Tibial nerve (tissue), 4 donors: ENCODE data around the gene CARMIL1. TPM values are rescaled to one million over a fixed set of nuclear protein-coding genes. Genes with fewer than 3 reads are reported as not detected.

Source experiments
- DNase-seq, 2 donors: peaks; one replicate each; pipeline ENCODE4 v3.0.0-alpha.2; 2019; ENCODE audit warnings: low spot score in 2 of 2
- H3K27ac ChIP-seq, 4 donors: fragments of 200-600 bp; sonication (generic) in 3 of 4; one replicate each; pipeline ENCODE4 v1.5.1; 2017 to 2019; ENCODE audit warnings: mild to moderate bottlenecking in 1 of 4
- H3K27me3 ChIP-seq, 2 donors: fragments of 200-600 bp; sonication (generic) in 1 of 2; one replicate each; pipeline versions ENCODE4 v1.5.1 to v1.6.0; 2017 to 2019
- H3K36me3 ChIP-seq, 3 donors: fragments of 200-600 bp; sonication (generic); one replicate each; pipeline ENCODE4 v1.5.1; 2018 to 2019
- H3K4me1 ChIP-seq, 4 donors: fragments of 200-600 bp; sonication (generic) in 3 of 4; one replicate each; pipeline ENCODE4 v1.5.1; 2017 to 2019
- H3K4me3 ChIP-seq, 4 donors: fragments of 200-600 bp; sonication (generic) in 3 of 4; one replicate each; pipeline ENCODE4 v1.5.1; 2017 to 2019; ENCODE audit warnings: mild to moderate bottlenecking in 1 of 4, moderate library complexity in 1 of 4
- H3K9me3 ChIP-seq, 4 donors: fragments of 200-600 bp; sonication (generic) in 3 of 4; one replicate each; pipeline ENCODE4 v1.5.1; 2017 to 2019
- EP300 ChIP-seq, 2 donors: sonication (generic); formaldehyde crosslinking; IDR thresholded peaks; one replicate each; pipeline ENCODE4 v1.6.1; 2017; ENCODE audit warnings: antibody characterized with exemption in 2 of 2, mild to moderate bottlenecking in 1 of 2
- POLR2A ChIP-seq, 2 donors: fragments of 450-650 bp; IDR thresholded peaks; one replicate each; pipeline ENCODE4 v1.6.1; 2017; ENCODE audit warnings: antibody characterized with exemption in 2 of 2, mild to moderate bottlenecking in 2 of 2, moderate library complexity in 2 of 2
- WGBS, 2 donors: methylation state at CpG; one replicate each; pipeline ENCODE4 v1.1.5; 2018; 5-methylcytosine and 5-hydroxymethylcytosine counted together
- total RNA-seq, 4 donors: library from RNA; depleted of rRNA; stranded (reverse); fragments of >200 nt; gene quantifications; one replicate each; pipeline ENCODE4 v1.1.0, GENCODE V29; 2016
- TF ChIP-seq, protein P1 (sequence below), 5 experiments: fragments of 200-600 bp in 3 of 5; fragments of 450-650 bp in 2 of 5; sonication (generic) in 3 of 5; IDR thresholded peaks; one replicate each; pipeline ENCODE4 v1.5.1; 2016 to 2019; ENCODE audit warnings: antibody characterized with exemption in 5 of 5, mild to moderate bottlenecking in 3 of 5, moderate library complexity in 2 of 5

Gene CARMIL1
- total RNA-seq, 4 donors from 2014 or later = 29.1 to 43.5 (median 34.1) TPM

DNA sequence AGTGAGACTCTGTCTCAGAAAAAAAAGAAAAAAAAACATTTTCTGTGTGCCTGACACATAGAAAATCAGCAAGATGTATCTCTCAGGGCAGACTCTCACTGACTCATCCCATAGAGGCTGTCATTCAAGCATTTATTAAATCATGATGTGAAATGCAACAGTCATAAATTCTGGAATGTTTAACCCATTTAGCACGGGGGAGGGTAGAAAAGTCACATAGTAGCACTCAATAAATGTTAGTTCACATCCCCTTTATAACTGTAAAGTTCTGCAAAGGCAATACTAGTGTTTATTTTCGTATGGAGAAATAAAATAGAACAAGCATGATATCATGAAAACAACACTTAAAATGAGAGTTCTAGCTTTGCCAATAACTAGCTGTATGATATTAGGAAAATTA, 15.5 kb upstream of the CARMIL1 start:
- Histone ChIP-seq H3K27ac (no peak overlapping the region), H3K9me3 (no peaks in the 10 kb centered on the region), H3K4me1 (peaks cover 0 to 9% (median 0%) of the 10 kb centered on the region in 4 donors), H3K4me3 (no peak overlapping the region), H3K36me3 (no peaks in the 10 kb centered on the region), H3K27me3 (no peaks in the 10 kb centered on the region)
- TF ChIP-seq EP300 (IDR thresholded peaks at IDR 0.05) (no peak), POLR2A (IDR thresholded peaks at IDR 0.05) (no peak)
- TF ChIP-seq, protein P1, sequence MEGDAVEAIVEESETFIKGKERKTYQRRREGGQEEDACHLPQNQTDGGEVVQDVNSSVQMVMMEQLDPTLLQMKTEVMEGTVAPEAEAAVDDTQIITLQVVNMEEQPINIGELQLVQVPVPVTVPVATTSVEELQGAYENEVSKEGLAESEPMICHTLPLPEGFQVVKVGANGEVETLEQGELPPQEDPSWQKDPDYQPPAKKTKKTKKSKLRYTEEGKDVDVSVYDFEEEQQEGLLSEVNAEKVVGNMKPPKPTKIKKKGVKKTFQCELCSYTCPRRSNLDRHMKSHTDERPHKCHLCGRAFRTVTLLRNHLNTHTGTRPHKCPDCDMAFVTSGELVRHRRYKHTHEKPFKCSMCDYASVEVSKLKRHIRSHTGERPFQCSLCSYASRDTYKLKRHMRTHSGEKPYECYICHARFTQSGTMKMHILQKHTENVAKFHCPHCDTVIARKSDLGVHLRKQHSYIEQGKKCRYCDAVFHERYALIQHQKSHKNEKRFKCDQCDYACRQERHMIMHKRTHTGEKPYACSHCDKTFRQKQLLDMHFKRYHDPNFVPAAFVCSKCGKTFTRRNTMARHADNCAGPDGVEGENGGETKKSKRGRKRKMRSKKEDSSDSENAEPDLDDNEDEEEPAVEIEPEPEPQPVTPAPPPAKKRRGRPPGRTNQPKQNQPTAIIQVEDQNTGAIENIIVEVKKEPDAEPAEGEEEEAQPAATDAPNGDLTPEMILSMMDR (IDR thresholded peaks at IDR 0.05) = no peak
- DNase-seq = no peak
- 28 to 32% methylated on average over 2 of the region's 2 CpGs for WGBS, 2 donors

DNA sequence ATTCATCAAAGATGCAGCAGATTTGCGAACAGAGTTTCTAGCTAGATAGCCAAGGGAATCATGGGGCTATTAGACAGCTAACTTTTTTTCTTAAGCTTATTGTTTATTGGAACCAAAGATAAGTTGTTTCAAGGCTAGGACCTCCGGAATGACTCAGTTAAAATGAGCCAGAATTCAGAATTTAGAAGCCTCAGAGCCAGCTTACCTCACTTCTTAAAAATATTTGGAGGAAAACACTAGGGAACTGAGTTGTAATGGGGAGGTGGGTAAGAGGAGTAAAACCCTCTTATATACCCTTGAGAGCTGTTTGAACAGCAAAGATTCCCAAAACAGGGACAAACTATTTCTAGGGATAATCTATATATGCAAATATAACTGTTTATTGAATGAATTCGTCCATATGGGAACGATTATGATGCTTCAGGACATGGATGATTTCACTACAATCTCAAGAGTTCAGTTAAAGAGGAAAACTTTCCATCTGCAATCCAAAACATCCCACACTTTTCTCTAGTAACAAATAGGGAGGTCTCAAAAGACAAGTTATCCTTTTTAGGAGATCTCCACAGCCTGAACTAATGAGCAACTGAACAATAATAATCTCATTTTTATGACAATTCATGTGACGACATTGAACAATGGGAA, 12.6 kb upstream of the CARMIL1 start:
- DNase-seq = no peak
- H3K27me3 ChIP-seq = no peaks in the 10 kb centered on the region
- no peak overlapping the region for H3K4me3 ChIP-seq
- TF ChIP-seq, protein P1 (IDR thresholded peaks at IDR 0.05) = no peak
- no peak for TF ChIP-seq POLR2A (IDR thresholded peaks at IDR 0.05)
- TF ChIP-seq EP300 (IDR thresholded peaks at IDR 0.05) = no peak
- no peaks in the 10 kb centered on the region for H3K36me3 ChIP-seq
- H3K9me3 ChIP-seq = peaks cover 0 to 6% (median 0%) of the 10 kb centered on the region in 4 donors
- peak overlapping the region in 2 of 4 donors; percentile 56 to 71 for H3K27ac ChIP-seq
- H3K4me1 ChIP-seq = peaks cover 0 to 9% (median 0%) of the 10 kb centered on the region in 4 donors
- WGBS, 2 donors = 44 to 54% methylated on average over 5 of the region's 5 CpGs

DNA sequence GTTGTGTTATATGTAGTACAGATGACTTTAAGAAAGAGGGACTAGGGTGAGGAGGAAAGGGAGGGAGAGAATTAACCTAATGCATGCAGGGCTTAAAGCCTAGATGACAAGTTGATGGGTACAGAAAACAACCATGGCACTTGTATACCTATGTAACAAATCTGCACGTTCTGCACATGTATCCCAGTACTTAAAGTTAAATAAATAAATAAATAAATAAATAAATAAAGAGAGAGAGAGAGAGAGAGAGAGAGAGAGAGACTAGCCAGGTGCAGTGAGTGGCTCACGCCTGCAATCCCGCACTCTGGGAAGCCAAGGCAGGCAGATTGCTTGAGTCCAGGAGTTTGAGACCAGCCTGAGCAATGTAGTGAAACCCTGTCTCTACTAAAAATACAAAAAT, 11.5 kb upstream of the CARMIL1 start:
- Histone ChIP-seq H3K36me3 (no peaks in the 10 kb centered on the region), H3K4me1 (peaks cover 0 to 9% (median 0%) of the 10 kb centered on the region in 4 donors), H3K27me3 (no peaks in the 10 kb centered on the region), H3K9me3 (peaks cover 0 to 6% (median 0%) of the 10 kb centered on the region in 4 donors), H3K4me3 (no peak overlapping the region), H3K27ac (peak overlapping the region in 1 of 4 donors; percentile 34)
- TF ChIP-seq POLR2A (IDR thresholded peaks at IDR 0.05) (no peak), EP300 (IDR thresholded peaks at IDR 0.05) (no peak)
- TF ChIP-seq, protein P1 (IDR thresholded peaks at IDR 0.05) = no peak
- WGBS, 2 donors = 82 to 87% methylated on average over 3 of the region's 3 CpGs
- DNase-seq = no peak

DNA sequence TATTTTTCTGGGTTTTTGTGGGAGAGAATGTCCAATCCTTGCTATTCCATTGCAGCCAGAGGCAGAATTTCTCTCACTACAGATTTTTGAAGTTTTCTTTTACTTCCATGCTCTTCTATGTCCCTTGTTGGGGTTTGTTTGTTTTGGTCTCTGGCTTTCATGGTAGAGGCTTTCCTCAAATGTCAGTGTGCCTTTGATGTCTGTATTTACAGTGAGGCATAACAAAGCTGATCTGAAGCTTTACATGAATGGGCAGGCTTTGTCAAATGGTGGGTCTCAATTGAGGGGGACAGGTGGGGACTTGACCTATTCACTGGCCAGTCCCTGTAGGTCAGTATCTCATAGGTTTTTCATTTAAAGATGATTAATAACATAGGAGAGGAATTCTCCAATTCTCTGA, 8.6 kb upstream of the CARMIL1 start:
- TF ChIP-seq, protein P1 (IDR thresholded peaks at IDR 0.05) = no peak
- TF ChIP-seq POLR2A (IDR thresholded peaks at IDR 0.05) (no peak), EP300 (IDR thresholded peaks at IDR 0.05) (no peak)
- H3K4me3 ChIP-seq = no peak overlapping the region
- peaks cover 0 to 6% (median 0%) of the 10 kb centered on the region in 4 donors for H3K9me3 ChIP-seq
- H3K36me3 ChIP-seq = no peaks in the 10 kb centered on the region
- H3K27ac ChIP-seq = no peak overlapping the region
- no peak for DNase-seq
- peaks cover 0 to 8% (median 0%) of the 10 kb centered on the region in 4 donors for H3K4me1 ChIP-seq
- H3K27me3 ChIP-seq = no peaks in the 10 kb centered on the region

DNA sequence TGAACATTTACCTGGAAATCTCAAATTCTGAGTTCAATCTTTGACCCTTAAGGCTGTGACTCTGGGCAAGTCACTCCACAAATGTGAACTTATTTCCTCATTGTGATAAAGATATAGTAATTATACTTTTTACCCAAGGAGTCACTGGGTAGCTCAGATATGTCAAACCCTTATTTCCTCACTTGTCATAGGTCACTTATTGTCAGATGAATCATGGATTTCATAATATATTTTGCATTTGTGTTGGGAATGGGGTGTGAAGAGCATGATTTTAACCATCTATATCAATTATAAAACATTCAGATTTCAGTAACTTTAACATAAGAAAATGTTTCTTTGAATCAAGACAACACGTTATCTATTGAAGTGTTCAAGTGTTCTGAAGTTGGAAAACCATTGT, 3.7 kb upstream of the CARMIL1 start:
- 74 to 92% methylated on average over 1 of the region's 1 CpG for WGBS, 2 donors
- no peak for TF ChIP-seq POLR2A (IDR thresholded peaks at IDR 0.05)
- TF ChIP-seq, protein P1 (IDR thresholded peaks at IDR 0.05) = no peak
- no peak for TF ChIP-seq EP300 (IDR thresholded peaks at IDR 0.05)

More for the DNA sequence above, 3.7 kb upstream of the CARMIL1 start:
- DNase-seq = no peak
- Histone ChIP-seq H3K27ac (no peak overlapping the region), H3K9me3 (no peaks in the 10 kb centered on the region), H3K36me3 (no peaks in the 10 kb centered on the region), H3K4me3 (no peak overlapping the region), H3K27me3 (no peaks in the 10 kb centered on the region), H3K4me1 (peaks cover 0 to 30% (median 11%) of the 10 kb centered on the region in 4 donors)
